ENCODE data around the gene FAM186B.

Gene FAM186B

DNA sequence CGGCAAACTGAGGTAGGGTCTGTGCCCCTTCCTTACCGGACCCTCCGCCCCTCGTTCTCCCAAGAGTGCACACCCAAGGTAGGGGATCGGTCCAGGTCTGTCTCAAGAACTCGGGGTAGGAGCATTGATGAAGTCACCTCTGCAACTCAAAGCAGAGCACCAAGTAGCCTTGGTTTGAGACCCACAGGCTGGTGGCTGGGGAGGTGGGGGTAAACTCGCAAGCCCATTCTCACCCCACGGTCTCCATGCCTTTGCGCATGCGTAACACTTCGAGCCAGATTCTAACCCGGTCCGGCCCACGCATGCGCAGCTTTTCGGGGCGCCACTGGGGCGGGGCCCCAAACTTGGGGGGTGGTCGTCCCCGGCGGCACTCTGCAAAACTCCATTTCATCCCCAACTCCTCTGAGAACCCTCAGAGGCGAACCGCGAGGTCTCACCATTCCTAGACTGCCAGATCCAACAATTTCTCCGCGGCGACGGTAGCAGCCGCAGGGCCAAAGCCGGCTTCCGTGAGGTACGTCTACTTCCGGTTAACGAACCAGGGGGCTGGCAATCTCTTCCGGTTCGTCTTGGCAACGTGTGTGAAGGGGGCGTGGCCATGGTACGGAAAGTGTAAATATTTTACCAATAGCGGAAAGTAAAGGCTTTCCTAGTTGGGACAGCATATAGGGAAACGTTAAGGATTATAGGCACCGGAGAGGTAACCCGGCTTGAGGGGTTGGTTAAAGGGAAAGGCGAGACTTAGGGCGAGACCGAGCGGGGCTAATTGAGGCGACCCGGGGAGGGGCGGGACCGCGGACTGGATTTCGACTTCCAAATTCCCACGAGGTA, 37.6 kb downstream of the FAM186B start, which contains the start of gene MCRS1:
Gene MCRS1 (minus strand): TSS at position 532 of the 831 bp plus-strand sequence. CDS start 1,411 bp downstream, outside the sequence.
- DNase-seq: peak; percentile 89

DNA sequence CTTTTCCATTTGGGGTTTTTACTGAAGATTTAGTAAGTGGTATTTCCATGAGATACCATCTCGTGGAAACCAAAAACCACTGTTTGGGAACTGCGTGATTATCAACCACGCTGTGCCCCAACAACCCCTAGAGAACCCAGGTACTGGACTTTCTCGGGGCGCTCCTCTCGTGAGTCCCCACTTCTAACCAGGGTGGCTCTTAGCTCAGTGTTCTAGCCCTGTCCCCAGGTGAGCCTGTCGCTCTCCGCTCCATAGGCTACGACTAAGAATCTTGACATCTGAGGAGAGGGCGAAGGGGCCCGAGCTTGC, 38.2 kb downstream of the FAM186B start:
- DNase-seq: no peak

DNA sequence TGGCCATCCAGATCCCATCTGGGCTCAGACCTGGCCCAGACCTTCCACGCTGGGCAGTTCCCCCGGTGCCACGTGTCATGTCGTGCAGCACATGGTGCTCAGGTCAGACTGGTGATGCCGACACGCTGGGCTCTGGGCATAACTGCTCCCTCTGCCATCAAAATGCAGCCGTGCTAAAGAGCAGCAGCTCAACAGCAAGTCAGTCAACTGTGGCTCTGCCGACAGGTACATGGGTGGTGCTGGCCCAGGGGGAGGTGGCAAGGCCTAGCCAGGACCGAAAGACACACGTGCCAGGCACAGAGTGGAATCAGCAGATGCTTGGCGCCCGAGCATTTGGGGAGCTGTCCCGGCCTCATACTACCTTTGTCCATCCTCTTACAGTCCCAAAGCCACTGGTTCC, 39.1 kb downstream of the FAM186B start:
- DNase-seq: no peak

DNA sequence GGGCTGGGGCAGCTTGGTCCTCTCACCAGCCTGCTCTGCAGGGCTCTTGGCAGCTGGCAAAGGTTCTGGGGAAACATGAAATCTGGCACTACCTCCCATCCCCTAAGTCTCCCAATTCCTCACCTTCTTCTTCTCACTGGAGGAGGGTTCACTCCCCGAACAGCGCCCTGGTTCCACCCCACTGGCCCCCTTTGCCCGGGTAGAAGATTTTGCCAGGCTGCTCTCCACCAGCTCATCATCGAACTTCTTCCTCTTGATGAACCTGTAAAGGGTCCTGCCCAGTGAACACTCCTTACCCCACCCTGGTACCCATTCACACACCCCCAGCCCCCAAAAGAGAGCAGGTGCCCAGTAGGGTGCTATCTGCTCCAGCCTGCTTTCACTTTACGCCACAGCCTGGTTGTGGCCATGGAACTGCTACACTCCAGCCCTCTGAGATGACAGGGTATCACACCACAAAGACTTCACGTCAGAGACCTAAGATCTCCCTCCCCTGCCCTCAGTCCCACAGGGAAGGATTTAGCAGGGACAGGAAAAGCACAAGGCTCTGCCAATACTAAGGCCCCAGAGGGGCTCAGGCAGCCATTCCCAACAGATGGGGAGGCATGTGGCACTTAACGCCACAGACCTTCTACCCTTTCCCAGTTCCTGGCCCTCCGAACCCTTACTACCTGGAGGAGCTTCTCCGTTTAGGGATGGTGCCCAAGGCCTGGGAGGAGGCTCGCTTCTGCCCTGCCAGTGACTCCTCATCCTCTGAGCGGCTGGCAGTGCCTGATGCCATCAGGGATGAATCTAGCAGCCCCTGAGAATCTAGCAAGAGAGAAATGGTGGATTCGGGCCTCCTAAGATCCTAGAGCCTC, 39.8 kb downstream of the FAM186B start:
- no peak for DNase-seq

DNA sequence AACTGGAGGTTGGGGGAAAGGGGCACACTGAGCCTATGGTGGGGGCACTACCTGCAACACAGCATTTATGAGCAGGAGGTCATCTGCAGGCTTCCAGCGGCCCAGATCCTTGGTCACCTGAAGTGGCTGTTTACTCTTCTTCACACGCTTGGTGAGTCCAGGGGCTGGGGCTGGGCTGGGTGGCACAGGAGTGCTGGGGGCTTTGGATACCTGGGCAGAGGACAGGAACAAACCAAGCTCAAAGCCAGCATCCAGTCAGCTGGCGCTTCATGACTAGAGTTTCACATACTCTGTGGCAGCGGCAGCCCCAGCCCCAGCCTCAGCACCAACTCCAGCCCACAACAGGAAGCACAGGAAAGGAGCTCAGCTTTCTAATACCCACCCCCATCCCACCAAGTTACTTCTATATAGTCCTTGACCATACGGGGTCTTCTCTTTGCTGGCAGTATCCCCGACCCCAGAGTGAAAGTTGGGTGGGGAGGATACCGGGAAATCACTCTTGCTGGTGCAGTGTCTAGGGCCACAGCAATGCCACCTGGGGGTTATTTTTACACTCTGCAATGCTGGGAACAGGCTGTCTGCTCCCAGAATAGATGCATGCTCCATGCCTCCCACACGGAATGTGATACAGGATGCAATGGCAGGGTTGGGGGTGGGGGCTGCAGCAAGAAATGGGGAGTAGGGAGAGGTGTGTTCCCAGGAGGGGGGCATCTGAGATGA, 40.6 kb downstream of the FAM186B start:
- no peak for DNase-seq

DNA sequence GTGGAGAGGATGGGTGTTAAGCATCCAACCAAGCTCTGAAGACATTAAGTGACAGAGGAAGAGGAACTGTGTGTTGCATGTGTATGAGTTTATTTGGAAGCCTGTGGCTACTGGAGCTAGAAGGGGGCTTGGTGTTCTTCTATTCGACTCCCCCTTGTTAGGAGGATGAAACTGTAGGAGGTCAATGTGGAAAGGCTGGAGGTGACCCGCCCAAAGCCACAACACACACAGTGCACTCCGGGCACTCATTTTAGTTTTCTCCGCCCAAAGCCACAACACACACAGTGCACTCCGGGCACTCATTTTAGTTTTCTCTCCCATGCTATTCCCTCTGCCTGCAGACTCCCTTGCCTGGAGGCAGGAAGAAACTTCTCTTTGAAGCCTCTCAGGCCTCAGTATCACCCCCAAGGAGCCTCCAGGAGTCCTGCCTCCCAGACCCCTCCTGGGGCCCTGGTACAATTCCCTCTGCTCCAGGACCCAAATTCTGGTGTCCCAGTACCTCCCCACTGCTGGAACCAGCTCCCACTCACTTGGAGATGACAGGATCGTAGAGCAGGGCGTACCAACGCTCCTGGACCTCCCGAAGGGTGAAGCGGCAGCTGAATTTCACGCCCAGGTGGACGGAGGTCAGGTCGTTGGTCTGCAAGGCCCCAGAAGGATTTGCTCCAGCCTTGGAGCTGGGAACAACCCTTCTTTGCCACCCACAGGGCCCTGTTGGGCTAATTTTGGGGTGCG, 41.3 kb downstream of the FAM186B start:
- DNase-seq: no peak

DNA sequence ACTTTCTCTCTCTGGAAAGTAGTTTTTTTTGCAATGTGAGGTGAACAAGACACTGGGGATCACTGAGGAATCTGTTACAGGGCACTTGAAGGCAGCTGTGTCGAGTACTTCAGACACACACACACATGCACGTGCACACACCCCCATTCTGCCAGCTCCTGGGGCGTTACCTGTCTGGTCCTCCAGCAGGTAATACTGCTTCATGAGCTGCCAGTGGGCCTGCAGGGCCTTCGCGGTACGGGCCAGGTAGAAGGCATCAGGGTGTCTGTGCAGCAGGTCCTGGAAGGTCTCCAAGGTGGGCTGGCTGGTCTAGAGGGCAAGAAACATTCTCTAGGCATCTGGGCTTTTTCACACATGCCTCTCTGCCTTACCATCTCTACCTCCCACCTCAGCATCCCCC, 42.6 kb downstream of the FAM186B start:
- DNase-seq: no peak

DNA sequence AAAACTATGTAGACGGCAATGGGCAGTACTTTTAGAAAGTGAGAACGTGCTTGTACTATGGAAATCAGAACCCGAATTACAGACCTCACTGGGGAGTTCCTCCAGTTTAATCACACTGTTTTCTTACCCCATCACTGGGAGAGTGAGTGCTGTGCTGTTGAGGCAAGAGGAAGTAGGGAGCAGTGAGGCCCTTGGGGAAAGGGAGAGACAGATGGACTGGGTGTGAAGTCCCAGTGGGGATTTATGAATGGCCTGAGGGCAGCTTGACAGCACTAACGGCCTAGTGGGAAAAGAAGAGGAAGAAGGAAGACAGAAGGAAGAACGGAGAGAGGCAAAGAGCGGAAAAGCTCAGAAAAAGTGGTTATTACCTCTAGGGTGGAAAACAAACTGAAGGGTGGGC, 43.2 kb downstream of the FAM186B start:
- DNase-seq: no peak

DNA sequence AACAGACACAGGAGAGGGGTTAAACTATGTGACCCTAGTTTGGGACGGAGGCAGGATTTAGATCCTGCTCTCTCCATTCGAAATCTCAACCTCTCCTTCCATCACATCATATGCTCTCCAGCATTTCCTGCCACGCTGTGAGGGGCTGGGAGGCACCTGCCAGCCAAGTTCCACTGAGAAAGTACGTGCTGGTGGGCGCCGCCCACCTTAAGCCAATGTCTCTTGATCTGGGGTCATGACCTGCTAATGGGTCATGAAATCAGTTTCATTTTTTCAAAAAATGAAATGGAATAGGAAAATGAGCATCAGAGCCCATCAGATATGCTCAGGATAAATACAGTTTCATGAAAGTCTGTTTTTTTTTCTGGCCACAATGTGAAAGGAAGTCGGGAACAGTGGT, 44.7 kb downstream of the FAM186B start:
- DNase-seq: no peak

DNA sequence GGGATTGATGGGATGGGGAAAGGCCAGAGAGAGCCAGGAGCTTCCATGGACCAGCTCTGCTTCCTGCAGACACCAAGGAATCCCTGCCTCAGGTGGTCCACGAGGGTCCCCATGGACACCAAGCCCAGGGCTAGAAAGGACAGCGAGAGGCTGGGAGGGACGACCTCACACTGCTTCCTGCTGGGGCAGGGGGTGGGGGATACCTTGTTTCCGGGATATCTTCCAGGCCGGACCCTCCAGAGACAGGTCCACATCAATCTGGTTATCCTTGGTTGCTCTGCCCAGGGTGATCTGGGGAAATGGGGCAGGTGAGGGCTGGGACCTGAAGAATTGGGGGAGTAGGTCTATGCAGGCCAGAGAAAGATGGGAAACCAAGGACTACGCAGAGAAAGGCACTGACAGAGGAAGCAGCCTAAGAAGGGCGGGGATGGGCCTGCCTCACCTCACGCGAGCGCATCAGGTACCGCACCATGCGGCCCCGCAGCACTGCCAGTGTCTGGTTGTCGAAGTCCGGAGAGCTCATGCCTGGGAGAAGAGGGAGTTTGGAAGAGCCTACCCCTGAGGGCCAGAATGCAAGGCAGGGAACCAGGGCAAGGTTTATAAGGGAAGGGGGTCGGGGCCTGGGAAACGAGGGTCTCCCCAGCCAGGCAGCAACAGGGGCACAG, 46.3 kb downstream of the FAM186B start:
- DNase-seq: no peak

DNA sequence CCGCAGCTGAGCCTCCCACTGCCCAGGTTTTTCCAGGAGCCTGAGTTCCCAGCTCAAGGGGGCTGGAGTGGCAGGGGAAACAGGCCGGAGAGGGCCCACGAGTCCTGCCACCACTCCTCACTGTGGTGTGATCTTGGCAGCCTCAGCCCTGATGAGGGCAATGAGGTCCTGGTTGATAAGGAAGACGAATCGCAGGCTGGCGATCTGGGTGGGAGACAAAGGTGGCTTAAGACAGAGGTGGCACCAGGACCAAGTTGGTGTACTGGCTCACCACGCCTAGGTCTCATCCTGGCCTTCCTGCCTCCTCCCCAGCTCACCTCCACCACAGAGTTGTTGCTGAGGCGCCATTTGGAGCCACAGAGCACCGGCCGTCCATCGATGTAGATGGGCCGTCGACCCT, 46.9 kb downstream of the FAM186B start:
- DNase-seq: no peak

DNA sequence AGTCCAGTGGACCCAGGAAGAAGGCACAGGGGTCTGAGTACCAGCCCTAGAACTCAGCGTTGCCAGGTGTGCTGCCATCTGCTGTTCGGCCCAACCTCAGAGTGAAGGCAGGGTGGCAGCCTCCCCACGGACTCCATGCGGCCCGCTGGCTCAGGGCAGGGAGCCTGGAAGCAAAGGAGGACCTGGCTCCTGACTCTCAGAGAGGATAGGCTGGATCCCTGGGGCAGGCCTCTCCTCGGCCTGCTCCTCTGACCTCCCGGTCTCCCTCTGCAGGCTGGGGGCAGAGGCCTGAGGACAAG, 47.6 kb downstream of the FAM186B start:
- no peak for DNase-seq

DNA sequence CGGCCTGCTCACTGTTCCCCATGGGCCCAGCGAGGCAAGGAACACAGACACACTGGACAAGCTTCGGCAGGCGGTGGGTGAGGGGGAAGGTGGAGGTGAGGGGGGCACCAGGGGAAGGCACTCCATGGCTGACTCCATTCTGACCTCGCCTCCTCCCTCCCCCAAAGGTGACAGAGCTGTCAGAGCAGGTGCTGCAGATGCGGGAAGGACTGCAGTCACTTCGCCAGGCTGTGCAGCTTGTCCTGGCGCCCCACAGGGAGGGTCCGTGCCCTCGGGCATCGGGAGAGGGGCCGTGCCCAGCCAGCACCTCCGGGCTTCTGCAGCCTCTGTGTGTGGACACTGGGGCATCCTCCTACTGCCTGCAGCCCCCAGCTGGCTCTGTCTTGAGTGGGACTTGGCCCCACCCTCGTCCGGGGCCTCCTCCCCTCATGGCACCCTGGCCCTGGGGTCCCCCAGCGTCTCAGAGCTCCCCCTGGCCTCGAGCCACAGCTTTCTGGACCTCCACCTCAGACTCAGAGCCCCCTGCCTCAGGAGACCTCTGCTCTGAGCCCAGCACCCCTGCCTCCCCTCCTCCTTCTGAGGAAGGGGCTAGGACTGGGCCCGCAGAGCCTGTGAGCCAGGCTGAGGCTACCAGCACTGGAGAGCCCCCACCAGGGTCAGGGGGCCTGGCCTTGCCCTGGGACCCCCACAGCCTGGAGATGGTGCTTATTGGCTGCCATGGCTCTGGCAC, 48.1 kb downstream of the FAM186B start:
- no peak for DNase-seq

DNA sequence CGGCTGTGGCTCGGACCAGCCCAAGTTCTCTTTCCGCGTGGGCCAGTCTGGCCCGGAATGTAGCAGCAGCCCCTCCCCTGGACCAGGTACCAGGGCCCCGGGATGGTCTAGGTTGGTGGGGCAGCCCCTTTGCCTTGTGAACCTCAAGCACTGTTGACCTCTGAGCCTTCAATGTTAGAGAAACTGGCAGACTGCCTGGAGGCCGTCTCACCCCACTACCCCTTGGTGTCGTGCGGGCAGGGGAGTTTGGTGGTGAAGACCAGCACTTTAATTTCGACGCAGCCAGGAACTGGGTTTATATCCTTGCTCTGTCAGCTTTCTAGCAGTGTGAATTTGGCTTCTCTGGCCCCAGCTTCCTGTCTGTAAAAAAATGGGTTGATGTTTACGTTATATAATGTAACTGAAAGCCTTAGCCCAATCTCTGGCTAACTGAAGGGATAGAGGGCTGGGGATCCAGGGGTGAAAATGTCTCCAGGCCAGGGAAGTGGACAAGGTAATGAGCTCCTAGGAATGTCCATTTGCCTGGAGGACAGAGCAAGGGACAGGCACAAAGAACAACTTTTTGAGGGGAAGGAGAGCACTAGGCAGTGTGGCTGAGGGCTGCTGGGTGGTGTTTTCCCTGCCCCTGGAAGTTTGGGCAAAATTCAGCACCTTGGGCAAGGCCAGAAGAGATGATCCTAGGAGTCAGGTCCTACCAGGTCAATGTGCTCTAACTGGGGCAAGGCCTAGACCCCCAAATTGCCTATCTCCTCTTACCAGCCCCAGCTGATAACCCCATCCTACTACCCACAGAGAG, 48.9 kb downstream of the FAM186B start:
- DNase-seq: no peak

DNA sequence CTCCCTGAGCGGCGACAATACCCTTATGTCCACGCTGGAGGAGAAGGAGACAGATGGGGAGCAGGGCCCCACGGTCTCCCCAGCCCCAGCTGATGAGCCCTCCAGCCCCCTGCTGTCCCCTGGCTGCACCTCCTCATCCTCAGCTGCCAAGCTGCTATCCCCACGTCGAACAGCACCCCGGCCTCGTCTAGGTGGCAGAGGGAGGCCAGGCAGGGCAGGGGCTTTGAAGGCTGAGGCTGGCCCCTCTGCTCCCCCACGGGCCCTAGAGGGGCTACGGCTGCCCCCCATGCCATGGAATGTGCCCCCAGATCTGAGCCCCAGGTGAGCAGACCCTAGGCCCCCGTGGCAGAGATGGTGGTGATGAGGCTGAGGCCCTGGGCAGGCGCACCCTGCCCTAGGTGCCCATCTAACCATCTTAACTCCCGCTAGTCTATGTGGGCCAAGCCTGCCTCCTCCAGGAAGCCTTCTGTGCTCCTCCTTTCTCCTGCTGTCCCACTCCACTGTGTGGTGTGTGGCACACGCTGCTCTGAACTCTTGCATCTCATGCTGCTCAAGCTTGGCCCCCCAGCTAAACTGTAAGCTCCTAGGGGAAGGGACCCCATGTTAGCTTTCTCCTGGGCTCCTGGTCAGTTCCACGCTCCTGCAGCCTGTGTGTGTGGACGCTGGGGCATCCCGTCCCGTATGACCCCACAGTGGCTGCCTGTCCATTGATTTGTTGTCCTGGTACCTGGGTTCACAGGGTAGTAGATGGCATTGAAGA, 49.6 kb downstream of the FAM186B start:
- DNase-seq: no peak

DNA sequence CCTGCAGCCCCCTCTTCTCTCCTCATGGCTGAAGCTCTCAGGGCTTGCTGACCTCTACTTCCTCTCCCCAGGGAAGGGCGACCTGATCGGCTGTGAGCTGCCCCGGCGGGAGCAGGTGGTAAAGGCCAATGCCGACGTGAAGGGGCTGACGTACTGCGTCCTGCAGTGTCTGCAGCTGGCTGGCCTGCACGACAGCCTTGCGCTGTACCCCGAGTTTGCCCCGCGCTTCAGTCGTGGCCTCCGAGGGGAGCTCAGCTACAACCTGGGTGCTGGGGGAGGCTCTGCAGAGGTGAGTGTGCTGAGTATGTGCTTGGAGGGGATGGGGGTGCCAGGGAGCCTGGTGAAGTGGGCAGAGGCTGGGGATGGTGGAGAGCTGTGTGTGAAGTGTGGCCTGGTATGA, 51.2 kb downstream of the FAM186B start:
- DNase-seq: no peak

DNA sequence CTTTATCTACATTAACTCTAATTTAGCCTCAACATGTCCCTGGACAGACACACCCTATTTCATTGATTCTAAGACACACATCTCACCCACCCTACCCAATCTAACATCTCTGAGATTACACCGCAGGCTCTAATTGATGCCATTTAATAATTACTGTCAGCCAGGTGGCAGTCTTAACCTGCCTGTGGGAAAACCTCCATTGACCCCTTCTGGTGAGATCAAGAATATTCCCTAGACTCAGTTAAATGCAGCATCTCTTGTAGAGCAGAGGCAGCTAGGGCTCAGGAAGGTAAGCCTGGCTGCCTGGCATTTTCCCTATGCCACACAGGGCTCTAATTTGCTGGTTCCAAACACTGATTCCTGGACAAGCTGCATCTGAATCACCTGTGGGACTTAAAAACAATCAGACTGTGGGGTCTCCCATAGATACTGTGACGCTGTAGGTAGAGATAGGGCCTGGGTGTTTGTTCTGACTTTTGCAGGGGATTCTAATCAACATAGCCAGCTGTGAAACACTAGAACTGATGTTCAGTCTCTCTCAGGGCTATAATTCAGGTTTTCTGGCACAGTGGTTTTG, 51.8 kb downstream of the FAM186B start:
- DNase-seq: no peak

DNA sequence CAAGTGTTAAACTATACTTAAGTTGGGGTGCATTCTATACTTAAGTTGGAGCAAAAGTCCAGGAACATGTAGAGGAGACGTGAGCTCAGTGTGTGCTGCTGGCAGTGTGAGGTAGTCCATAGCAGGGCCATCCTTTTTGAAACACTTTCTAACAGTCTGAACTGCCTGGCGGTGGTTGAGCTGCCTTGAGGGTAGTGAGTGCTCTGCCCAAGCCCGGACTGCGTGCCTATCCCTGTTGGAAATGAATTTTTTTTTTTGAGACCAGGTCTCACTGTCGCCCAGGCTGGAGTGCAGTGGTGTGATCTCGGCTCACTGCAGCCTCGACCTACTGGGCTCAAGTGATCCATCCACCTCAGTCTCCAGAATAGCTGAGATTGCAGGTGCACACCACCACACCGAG, 52.5 kb downstream of the FAM186B start:
- no peak for DNase-seq

DNA sequence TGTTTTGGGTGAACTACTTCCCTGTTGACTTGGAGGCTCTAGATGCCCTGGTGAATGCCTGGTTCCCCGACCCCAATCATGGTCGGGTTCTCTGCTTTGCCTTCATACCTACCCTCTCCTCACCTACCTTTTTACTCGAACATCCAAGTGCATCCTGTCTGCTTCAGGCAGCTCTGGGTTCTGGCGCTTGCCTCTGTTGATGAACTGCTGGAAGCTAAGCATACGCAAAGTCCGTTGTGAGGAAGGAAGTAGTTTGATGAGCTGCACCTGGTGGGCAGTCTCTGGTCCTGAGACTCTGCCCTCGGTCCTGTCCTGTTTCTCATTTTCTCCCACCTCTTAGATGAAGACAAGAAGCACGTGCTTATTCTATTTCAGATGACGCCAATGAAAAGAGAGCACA, 53.0 kb downstream of the FAM186B start:
- no peak for DNase-seq

DNA sequence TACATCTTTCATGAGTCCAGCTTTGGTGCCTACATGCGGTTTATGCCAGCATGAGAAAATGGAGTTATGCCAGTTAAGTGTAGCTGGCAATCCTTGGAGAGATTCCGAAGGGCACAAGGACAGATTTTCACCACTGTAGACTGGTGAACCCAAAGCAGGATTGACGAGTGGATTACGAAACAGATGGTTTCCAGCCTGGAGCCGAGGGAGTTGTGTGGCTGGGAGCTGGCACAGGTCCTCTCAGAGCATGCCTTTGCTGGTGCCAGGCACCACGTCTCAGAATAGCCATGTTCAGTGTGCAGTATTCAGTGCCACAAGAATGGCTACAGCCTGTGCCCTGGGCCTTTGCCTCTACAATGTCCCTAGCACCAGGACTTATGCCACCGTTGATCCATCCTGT, 53.4 kb downstream of the FAM186B start:
- no peak for DNase-seq

Data from activated CD4-positive, alpha-beta T cell treated with anti-CD3 and anti-CD28 coated beads, Interleukin-2, amount 50 U/mL, for 1 hour (primary cell).